M059J (cell line): ENCODE measurements around the gene APLP2. TPM values are rescaled to one million over a fixed set of nuclear protein-coding genes. Genes with fewer than 3 reads are reported as not detected.

Experiments
- DNase-seq: peaks from one replicate; pipeline ENCODE4 v3.0.0-alpha.2; 2012; ENCODE audit warnings: low read depth
- total RNA-seq: library from RNA; depleted of rRNA; stranded (reverse); fragments of >200 nt; shearing (Covaris generic); gene quantifications from 2 replicates; pipeline ENCODE4 v1.2.3, GENCODE V29; 2014

The APLP2 gene
- total RNA-seq, 1 experiment from 2014 or later = 418 TPM

GRCh38 chr11:130145975-130146776 is 76.5 kb downstream of the APLP2 start:
- DNase-seq = peak; percentile 35

- DNase-seq = no peak
Measured at GRCh38 chr11:130146796-130147195, 77.1 kb downstream of the APLP2 start.

- no peak for DNase-seq
Measured at GRCh38 chr11:130148796-130149326, 79.2 kb downstream of the APLP2 start.

- no peak for DNase-seq
Measured at GRCh38 chr11:130150790-130151189, 81.1 kb downstream of the APLP2 start.

- no peak for DNase-seq
Measured at GRCh38 chr11:130151196-130151595, 81.5 kb downstream of the APLP2 start.

GRCh38 chr11:130156108-130157022 is 86.7 kb downstream of the APLP2 start:
- DNase-seq = peak; percentile 66

GRCh38 chr11:130157101-130157500 is 87.4 kb downstream of the APLP2 start:
- no peak for DNase-seq

- DNase-seq = no peak
Measured at GRCh38 chr11:130157840-130158239, 88.1 kb downstream of the APLP2 start.

- no peak for DNase-seq
Measured at GRCh38 chr11:130159139-130159538, 89.4 kb downstream of the APLP2 start.

- no peak for DNase-seq
Measured at GRCh38 chr11:130159657-130160497, 90.2 kb downstream of the APLP2 start, which contains the start of gene ST14. Gene ST14 (plus strand): TSS chr11:130159782. CDS start chr11:130159980, 198 bp downstream.

- no peak for DNase-seq
Measured at GRCh38 chr11:130160498-130161155, 90.9 kb downstream of the APLP2 start.

- DNase-seq = no peak
Measured at GRCh38 chr11:130161441-130162145, 91.9 kb downstream of the APLP2 start.

GRCh38 chr11:130162733-130163132 is 93.0 kb downstream of the APLP2 start:
- DNase-seq = peak; percentile 37

- peak; percentile 36 for DNase-seq
Measured at GRCh38 chr11:130163346-130164220, 93.9 kb downstream of the APLP2 start.

GRCh38 chr11:130164221-130164570 is 94.5 kb downstream of the APLP2 start:
- no peak for DNase-seq

- no peak for DNase-seq
Measured at GRCh38 chr11:130165601-130166456, 96.1 kb downstream of the APLP2 start.

- DNase-seq = peak; percentile 96
Measured at GRCh38 chr11:130166457-130166784, 96.7 kb downstream of the APLP2 start.

GRCh38 chr11:130167146-130167545 is 97.5 kb downstream of the APLP2 start:
- no peak for DNase-seq
